ENCODE results near the gene CPNE1.

GRCh38 chr20:35599776-35600120 lies 65.0 kb downstream of the CPNE1 start:
- TF ChIP-seq EZH2 (IDR thresholded peaks at IDR 0.05; ENCODE audit: insufficient read depth, poor library complexity, severe bottlenecking) (no peak), EZH2phosphoT487 (IDR thresholded peaks at IDR 0.05; ENCODE audit: insufficient read depth, low read depth) (no peak)
